NCI-H2196 (cell line): ENCODE results near the gene PLIN5.

Experiments used
- DNase-seq: peaks from one replicate; lab custom pipeline; 2025; ENCODE audit not compliant: unreplicated experiment; lab: John Stamatoyannopoulos, UW

Gene PLIN5

DNA sequence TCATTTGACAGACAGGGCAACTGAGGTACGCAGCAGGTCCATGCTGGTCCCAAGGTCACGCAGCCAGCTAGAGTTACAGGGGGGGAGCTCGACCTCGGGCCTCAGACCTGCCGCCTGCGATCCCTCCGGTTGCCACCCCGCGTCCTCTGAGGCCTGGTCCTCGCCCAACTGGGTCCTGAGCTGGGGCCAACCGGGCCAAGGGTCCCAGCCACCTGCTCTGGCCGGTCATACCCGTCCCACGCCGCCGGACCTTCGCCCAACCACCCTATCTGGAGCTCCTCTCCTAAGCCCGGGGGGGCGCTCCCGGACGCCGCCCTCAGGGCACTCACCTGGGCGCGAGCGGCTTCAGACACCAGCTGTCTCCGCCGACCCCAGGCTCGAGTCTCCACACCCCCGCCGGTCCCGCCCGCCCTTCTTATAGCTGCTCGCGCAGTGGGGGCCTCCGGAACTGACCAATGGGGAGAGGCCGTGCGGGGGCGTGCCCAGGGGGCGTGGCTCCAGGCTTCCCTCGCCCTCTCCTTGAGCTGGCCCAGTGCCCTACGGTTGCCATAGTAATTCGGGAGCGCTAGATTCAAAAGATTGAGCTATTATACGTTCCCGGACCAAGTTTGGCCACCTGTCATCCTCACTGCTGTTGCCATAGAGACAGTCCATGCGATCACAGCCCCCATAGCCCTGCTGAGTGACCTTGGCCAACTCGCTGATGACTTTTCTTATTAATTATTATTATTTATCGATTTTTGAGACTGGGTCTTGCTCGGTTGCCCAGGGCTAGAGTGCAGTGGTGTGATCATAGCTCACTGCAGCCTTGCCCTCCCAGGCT lies at the start of gene PLIN5:
Gene PLIN5, minus strand, starts transcription at position 389 of the 823 bp plus-strand sequence. CDS start 1,150 bp downstream, outside the sequence.
- DNase-seq = peak; percentile 97

- DNase-seq = peak; percentile 35
These were observed 49.1 kb upstream of the PLIN5 start for GRCh38 chr19:4583961-4584669.

DNA sequence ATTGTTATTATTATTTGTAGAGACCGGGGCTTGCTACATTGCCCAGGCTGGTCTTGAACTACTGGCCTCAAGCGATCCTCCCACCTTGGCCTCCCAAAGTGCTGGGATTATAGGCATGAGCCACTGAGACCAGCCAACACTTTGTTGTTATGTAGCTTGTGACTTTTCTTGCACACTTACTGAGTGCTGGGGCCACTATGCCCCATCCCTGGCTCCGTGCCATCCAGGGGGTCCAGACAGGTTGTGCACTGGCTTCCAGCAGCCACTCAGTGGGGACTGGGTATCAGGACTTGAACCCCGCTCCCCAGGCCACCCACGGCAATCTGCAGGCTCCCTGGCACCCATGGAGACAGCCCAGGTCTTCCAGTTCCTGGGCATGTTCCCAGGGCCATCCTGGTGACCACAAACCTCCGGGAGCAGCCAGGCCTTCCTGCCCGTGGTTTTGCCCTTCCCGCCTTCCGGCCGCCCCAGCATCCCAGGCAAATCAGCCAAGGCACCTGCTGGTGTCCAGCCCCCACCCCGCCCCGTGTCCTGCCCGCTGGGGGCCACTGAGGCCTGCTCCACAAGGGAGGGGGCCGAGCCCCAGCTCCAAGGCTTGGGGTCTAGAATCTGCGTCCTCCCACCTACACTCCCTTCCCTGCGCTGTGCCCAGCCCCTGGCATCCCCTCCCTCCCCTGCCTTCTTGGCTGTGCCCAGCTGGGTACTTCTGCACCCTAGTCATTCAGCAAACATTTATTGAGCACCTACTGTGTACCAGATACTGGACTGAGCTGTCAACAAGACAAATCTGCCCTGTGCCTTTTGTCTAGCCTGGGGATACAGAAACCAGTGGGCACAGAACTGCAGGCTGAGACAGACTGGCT lies 48.2 kb upstream of the PLIN5 start:
- DNase-seq = no peak

DNA sequence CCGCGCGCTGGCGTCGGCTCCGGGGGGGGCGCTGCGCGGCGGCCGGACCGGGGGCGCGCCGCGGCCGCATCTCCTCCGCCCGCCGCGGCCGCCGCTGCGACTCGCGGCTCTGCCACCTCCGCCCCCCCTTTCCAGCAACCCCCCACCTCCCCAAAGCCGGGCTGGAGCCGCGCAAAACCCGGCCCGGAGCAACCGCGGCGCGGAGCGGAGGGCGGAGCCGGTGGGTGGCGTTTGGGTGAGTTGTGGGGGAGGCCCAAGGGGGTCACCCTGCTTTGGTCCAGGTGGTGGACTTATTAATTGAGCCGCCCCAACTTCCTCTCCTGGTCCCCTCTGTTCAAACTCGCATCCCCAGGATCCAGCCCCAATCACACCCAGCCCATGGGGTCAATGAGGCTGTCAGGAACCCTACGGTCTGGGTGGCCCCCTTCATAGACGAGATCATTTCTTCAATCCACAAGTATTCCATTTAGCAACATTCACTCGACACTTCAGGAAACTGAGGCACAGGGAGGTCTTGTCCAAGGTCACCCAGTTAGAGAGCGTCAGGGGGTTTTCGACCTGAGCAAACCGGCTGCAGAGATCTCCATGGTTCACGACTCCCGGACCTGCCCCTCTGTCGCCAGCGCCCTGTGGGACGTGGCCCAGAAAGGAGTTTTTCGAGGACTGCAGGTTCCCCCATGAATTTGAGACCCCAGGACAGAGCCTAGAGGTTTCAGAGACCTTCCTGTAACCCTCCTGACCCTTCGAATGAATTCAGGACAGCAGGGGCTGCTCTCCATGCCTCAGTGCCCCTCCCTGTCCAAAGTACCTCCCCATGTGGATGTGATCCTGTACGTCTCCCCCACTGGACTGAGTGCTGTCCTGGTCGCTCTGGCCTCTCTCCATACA lies 46.9 kb upstream of the PLIN5 start:
- DNase-seq = peak; percentile 62

GRCh38 chr19:4580961-4581665 lies 46.1 kb upstream of the PLIN5 start:
- DNase-seq = peak; percentile 37

GRCh38 chr19:4580021-4580901 lies 45.2 kb upstream of the PLIN5 start:
- DNase-seq = no peak

GRCh38 chr19:4579389-4579788 lies 44.4 kb upstream of the PLIN5 start:
- DNase-seq = no peak

- no peak for DNase-seq
These were observed 43.7 kb upstream of the PLIN5 start for GRCh38 chr19:4578552-4579248.

DNA sequence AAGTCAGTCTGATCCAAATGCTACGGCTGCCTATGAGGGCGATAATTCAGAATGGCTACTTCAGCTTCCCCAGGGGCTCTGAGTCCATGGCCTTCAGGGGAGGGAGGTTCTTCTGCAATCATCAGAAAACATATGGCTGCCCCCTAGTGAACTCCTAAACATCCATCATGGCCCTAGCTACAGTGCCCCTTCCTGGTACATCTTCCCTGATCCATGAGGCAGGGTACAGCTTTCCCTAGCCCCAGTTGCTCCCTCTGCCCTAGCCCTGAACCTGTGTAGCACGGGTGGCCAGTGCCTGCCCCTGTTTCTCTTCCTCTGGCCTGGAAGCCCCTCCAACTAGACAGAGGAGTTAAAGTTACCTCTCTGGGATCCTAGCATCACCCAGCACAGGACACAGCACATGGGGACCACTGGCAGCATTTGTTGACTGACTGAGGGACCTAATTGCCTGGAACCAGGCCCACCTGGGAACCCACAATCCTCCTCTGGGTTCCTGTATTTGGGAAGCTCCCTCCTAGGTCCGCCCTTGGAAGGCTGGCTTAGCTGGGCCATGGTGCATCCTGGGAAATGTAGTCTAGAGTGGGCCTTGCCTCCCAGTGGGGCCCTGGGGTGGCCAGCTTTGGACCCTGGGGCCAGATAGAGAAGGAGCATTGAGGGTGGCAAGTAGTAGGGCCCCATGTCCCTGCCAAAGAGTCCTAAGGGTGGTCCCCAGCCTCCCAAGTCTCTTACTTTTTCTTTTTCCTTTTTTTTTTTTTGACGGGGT lies 42.2 kb upstream of the PLIN5 start:
- peak; percentile 19 for DNase-seq

GRCh38 chr19:4576016-4576933 lies 41.3 kb upstream of the PLIN5 start:
- peak; percentile 41 for DNase-seq

- no peak for DNase-seq
These were observed 40.4 kb upstream of the PLIN5 start for GRCh38 chr19:4575267-4576015.

DNA sequence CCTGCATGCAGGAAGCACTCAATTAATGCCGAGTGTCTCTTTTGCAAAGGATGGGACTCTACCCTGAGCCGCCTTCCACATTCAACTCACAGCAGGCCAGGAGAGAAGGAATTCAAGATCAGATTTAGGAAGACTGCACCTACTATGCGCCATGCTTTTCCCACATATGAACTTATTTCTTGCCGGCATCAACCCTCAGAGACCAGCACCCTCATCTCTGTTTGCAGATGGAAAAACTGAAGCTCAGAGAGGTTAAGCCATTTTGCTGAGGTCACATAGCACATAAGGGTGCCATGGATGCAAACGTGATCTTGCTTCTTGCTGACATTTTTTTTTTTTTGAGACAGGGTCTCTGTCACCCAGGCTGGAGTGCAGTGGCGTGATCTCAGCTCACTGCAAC lies 38.7 kb upstream of the PLIN5 start:
- no peak for DNase-seq

GRCh38 chr19:4571305-4571917 lies 36.4 kb upstream of the PLIN5 start:
- no peak for DNase-seq

DNA sequence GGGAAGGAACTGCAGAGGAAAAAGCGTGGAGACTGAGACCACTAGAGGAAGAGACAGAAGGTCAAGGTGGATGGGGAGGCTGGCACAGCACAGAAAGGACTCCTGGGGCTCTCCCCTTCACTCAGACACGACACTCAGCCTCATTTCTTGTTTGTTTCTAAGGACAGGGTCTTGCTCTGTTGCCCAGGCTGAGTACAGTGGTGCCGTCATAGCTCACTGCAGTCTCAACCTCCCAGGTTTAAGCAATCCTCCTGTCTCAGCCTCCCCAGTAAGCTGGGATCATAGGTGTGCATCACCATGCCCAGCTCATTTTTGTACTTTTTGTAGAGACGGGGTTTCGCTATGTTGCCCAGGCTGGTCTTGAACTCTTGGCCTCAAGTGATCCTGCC lies 35.9 kb upstream of the PLIN5 start:
- no peak for DNase-seq

- no peak for DNase-seq
These were observed 35.4 kb upstream of the PLIN5 start for GRCh38 chr19:4570402-4570801.
